Kidney (tissue), 14 donors: Measurements from ENCODE around the gene KDM1A. TPM values are rescaled to one million over a fixed set of nuclear protein-coding genes. Genes with fewer than 3 reads are reported as not detected.
A peak's percentile ranks its signal among the peaks of the same experiment; 100 is the strongest.

ENCODE experiments used
- DNase-seq, 5 donors: peaks; one replicate each; pipeline ENCODE4 v3.0.0-alpha.2; 2013 to 2020
- FAIRE-seq: peaks from 2 replicates; lab custom pipeline; 2012; peaks lifted over from hg19 to GRCh38; lab: Jason Lieb, UNC
- H3K27ac ChIP-seq, 2 donors: one replicate each; pipeline ENCODE4 v1.7.0; 2013; ENCODE audit warnings: low read depth in 2 of 2, low read length in 2 of 2, inconsistent platforms in 1 of 2
- H3K27me3 ChIP-seq: one replicate; pipeline ENCODE4 v1.7.1; 2013; ENCODE audit warnings: low read length, inconsistent platforms; ENCODE audit not compliant: control insufficient read depth, insufficient read depth
- H3K36me3 ChIP-seq, 3 donors: one replicate each; pipeline versions ENCODE4 v1.7.0 to v1.7.1; 2013; ENCODE audit warnings: low read length in 3 of 3, control low read depth in 1 of 3, inconsistent platforms in 1 of 3; ENCODE audit not compliant: insufficient read depth in 3 of 3, control insufficient read depth in 2 of 3
- H3K4me1 ChIP-seq, 3 donors: one replicate each; pipeline versions ENCODE4 v1.7.0 to v1.7.1; 2013; ENCODE audit warnings: low read length in 3 of 3, inconsistent platforms in 1 of 3, low read depth in 1 of 3; ENCODE audit not compliant: control insufficient read depth in 2 of 3, insufficient read depth in 2 of 3
- H3K4me3 ChIP-seq, 3 donors: one replicate each; pipeline versions ENCODE4 v1.7.0 to v1.8.1; 2013; ENCODE audit warnings: low read length in 3 of 3, control low read depth in 1 of 3, inconsistent platforms in 1 of 3
- H3K9ac ChIP-seq, 3 donors: one replicate each; pipeline versions ENCODE4 v1.7.0 to v1.7.1; 2013; ENCODE audit warnings: low read length in 3 of 3, control low read depth in 1 of 3, inconsistent platforms in 1 of 3
- H3K9me3 ChIP-seq, 3 donors: one replicate each; pipeline versions ENCODE4 v1.7.0 to v1.7.1; 2013; ENCODE audit warnings: low read length in 3 of 3, control low read depth in 1 of 3, inconsistent platforms in 1 of 3; ENCODE audit not compliant: control insufficient read depth in 2 of 3, insufficient read depth in 1 of 3
- intact Hi-C: fragments of 100-400 bp; cut with DNase I; formaldehyde crosslinking; loops from one replicate; pipeline ENCODE4 v1.11.1; 2022
- polyA plus RNA-seq: library from polyadenylated mRNA; stranded (reverse); fragments of 350-450 nt; fragmentation: Illumina TruSeq; extraction: RNeasy Lipid Tissue Mini Kit (QIAGEN cat#74804); gene quantifications from one replicate; pipeline ENCODE4 v1.2.3, GENCODE V29; 2014; ENCODE audit warnings: low read depth, low replicate concordance; ENCODE audit not compliant: insufficient read depth
- total RNA-seq: library from RNA; stranded (reverse); fragmentation: NEBNext Ultra II Directional; extraction: Animal tissue kit (Norgen Biotek cat#: 25700); gene quantifications from one replicate; pipeline ENCODE4 v1.2.1, GENCODE V29; 2021
- TF ChIP-seq, protein P1 (sequence below): IDR thresholded peaks from 3 replicates; pipeline ENCODE4 v1.5.1; 2012; ENCODE audit warnings: mild to moderate bottlenecking, moderate library complexity, borderline replicate concordance; ENCODE audit not compliant: insufficient read depth; ENCODE audit errors: extremely low read depth
- donor health status: control.
- donor health status: control.
- donor health status: control.
- donor health status: control.
- donor health status: control.
- donor health status: DM: yes; HTN: yes; CAD: no.
- donor health status: Normal renal cell carcinoma (clear cell type).

Gene KDM1A
- total and polyA plus RNA-seq, 2 donors from 2014 or later, result 33.3 to 54.4 TPM

DNA sequence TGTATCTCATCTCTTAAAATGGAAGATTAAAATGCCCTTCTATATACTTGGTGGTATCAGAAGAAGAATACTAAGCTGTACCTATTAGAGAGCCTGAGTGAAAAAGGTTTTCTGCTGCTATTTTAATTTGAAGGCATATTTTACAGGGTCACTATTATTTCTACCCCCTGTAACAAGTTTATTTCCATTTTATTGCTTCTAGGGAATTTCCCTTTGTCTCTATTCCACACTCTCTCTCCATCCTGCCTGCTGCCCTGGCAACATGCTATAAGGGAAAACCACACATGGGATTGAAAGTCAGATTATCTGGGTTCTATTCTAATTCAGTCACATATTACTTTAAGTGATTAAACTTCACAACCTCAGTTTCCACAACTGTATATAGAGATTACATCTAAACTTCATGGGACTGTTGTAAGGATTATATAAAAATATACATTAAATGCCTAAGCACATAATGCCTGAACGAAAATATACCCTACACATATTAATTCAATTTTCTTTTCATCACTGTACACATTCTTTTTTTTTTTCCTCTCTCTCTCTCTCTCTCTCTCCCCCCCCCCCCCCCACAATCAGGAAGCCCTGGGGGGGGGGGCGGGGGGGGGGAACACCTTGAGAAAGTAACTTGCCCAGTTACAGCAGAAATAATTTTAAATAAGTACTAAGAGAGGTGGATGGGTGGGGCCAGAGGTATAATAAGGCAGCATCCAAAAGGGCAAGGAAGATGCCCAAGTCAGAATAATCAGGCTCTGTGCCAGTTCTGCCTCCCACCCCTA, 97.8 kb downstream of the KDM1A start:
- peaks cover 1 to 12% (median 9%) of the 10 kb centered on the region in 3 donors for H3K4me1 ChIP-seq

DNA sequence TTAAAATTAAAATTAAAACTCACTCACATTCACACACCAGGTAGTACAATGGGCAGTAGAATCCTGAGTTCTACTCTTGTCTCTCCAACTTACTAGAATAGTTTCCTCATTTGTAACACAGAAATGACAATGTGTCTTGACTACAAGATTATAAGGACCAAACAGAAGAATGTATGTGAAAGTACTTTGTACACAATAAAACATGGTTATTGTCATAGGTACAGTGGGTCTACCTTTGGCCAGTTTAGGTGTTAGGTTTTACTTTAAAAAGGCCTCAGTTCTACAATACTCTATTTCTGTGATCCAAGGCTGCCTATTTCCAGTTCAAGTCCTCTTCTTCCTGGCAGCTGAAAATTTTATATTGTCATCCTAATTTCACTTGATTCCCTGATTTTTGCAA, 99.1 kb downstream of the KDM1A start:
- no peak for DNase-seq
- H3K9me3 ChIP-seq, result no peaks in the 10 kb centered on the region
- FAIRE-seq, result no peak
- TF ChIP-seq, protein P1, sequence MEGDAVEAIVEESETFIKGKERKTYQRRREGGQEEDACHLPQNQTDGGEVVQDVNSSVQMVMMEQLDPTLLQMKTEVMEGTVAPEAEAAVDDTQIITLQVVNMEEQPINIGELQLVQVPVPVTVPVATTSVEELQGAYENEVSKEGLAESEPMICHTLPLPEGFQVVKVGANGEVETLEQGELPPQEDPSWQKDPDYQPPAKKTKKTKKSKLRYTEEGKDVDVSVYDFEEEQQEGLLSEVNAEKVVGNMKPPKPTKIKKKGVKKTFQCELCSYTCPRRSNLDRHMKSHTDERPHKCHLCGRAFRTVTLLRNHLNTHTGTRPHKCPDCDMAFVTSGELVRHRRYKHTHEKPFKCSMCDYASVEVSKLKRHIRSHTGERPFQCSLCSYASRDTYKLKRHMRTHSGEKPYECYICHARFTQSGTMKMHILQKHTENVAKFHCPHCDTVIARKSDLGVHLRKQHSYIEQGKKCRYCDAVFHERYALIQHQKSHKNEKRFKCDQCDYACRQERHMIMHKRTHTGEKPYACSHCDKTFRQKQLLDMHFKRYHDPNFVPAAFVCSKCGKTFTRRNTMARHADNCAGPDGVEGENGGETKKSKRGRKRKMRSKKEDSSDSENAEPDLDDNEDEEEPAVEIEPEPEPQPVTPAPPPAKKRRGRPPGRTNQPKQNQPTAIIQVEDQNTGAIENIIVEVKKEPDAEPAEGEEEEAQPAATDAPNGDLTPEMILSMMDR, result no peak
- H3K27me3 ChIP-seq, result no peaks in the 10 kb centered on the region
- intact Hi-C loops, result no loop called here
- H3K27ac ChIP-seq, result no peak overlapping the region
- no peak overlapping the region for H3K9ac ChIP-seq
- H3K4me3 ChIP-seq, result no peak overlapping the region
- H3K36me3 ChIP-seq, result no peaks in the 10 kb centered on the region
- H3K4me1 ChIP-seq, result peaks cover 4 to 16% (median 14%) of the 10 kb centered on the region in 3 donors

More for the DNA sequence above, 97.8 kb downstream of the KDM1A start:
- FAIRE-seq, result no peak
- intact Hi-C loops, result no loop called here
- Histone ChIP-seq H3K36me3 (no peaks in the 10 kb centered on the region), H3K4me3 (no peak overlapping the region), H3K9ac (no peak overlapping the region), H3K9me3 (no peaks in the 10 kb centered on the region), H3K27ac (no peak overlapping the region), H3K27me3 (no peaks in the 10 kb centered on the region)
- TF ChIP-seq, protein P1, result no peak
- DNase-seq, result no peak

- no peaks in the 10 kb centered on the region for H3K9me3 ChIP-seq
- H3K4me3 ChIP-seq, result no peak overlapping the region
- FAIRE-seq, result no peak
- no peak for DNase-seq
- H3K36me3 ChIP-seq, result no peaks in the 10 kb centered on the region
- no peaks in the 10 kb centered on the region for H3K27me3 ChIP-seq
- no peak overlapping the region for H3K27ac ChIP-seq
- H3K4me1 ChIP-seq, result peaks cover 7 to 24% (median 17%) of the 10 kb centered on the region in 3 donors
- intact Hi-C loops, result no loop called here
- H3K9ac ChIP-seq, result peak overlapping the region in 1 of 3 donors; percentile 9
- TF ChIP-seq, protein P1, result no peak
These were observed 99.9 kb downstream of the KDM1A start for GRCh38 chr1:23118957-23119792.
